GM21390 (cell line): Measurements from ENCODE around the gene FOXP1.

Experiments used
- ATAC-seq: cut with Tn5 transposase; IDR thresholded peaks from one replicate; pipeline ENCODE4 v1.9.1; 2021; ENCODE audit not compliant: unreplicated experiment

FOXP1 gene

GRCh38 chr3:71251156-71251775, 332.3 kb downstream of the FOXP1 start:
- no peak for ATAC-seq

DNA sequence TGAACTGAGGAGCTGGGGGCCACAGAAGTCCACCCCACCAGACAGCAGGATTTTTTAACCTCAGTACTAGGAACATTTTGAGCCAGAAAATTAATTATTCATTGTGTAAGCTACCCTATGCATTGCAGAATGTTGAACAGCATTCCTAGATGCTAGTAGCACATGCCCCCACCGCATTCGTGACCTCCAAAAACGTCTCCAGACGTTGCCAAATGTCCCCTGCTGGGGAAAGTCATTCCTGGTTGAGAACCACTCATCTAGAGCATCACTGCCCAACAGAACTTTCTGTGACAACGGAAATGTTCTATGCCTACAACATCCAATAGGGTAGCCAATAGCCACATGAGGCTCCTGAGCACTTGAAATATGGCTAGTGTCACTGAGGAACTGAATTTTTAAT, 333.5 kb downstream of the FOXP1 start:
- ATAC-seq, result no peak

DNA sequence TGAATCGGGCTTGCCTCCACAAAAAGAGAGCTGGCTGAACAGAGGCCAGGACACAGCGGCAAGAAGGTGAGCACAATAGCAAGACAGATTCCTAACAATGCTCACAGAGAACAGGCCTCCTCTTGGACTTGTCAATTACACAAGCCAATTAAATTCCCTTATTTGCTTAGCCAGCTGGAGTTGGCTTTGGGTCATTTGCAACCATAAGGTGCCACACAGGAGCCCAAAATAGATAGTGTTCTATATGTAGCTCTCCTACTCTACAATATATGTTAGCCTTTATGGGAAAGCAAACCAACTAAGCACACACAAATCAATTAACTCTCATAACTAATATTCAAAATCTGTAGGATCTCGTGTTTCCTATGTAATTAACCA, 335.6 kb downstream of the FOXP1 start:
- no peak for ATAC-seq

DNA sequence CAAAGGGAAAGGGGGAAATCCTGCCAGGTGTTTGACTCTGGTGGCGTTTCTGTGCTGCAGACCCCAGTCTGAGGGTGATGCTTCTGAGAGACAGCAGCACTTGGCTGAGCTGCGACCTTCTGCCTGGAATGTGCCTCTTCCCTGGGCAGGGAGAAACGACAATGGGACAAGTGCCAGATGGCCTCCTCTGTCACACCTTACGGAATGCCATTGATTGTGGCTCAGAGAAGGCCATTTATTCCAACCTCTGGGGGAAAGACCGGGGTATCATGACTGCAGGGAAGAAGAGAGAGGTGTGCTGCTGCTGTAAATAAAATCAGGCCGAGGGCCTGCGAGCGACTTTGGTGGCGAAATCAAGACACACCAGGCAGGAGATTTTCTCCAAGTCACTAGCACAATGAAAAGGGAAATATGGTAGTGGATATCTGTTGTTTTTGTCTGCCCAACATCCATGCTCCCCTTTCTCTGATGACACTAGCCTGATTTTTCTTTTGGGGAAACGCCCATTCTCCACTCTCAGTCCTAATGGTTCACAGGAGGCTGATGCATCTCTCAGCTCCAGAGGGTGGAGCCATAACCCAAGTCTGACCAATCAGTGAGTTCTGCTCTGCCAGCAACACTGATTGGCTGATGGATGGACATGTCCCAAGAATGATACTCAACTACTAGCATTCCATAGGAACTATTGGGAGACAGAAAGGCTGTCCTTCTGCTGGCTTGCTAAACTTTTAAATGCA, 336.1 kb downstream of the FOXP1 start:
- peak; percentile 55 for ATAC-seq

DNA sequence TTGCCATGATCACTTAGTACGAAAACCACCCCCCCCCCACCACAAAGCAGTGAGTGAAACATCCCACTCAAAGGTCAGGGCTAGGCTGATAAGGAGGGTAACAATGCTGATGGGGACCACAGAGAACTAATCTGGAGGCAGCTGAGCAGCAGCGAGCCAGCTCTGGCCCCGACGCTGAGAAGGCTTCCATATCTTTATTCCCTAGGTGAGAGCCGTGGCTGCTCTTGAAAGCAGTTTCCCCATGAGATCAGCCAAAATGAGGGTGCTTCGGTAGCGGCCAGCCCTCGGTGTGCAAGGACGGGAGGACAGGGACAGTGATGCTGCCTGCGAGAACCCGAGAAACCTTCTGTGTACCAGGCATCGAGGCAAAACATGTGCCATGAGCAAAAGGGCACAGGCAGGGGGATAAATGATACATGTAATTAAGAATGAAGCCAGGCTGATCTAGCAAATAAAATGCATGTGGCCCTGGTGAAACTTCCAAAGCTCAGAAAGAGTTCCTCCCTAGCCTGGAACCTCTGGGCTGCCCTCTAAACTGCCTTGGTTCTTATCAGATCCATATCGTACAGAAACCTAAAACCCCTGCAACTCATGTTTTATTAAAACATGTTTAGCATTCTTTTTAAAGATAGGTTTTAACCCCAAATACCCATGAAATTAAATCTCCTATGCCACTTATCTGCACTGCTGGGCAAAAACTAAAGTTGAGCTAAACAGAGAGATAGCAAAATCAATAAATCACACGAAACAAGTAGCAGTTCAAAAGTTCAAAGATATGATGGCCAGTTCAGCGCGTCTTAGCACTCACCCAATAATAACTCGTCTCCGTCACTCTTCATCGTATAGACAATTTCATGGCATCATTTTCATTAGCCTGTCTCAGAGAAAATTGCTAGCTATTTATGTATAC, 337.3 kb downstream of the FOXP1 start:
- no peak for ATAC-seq

DNA sequence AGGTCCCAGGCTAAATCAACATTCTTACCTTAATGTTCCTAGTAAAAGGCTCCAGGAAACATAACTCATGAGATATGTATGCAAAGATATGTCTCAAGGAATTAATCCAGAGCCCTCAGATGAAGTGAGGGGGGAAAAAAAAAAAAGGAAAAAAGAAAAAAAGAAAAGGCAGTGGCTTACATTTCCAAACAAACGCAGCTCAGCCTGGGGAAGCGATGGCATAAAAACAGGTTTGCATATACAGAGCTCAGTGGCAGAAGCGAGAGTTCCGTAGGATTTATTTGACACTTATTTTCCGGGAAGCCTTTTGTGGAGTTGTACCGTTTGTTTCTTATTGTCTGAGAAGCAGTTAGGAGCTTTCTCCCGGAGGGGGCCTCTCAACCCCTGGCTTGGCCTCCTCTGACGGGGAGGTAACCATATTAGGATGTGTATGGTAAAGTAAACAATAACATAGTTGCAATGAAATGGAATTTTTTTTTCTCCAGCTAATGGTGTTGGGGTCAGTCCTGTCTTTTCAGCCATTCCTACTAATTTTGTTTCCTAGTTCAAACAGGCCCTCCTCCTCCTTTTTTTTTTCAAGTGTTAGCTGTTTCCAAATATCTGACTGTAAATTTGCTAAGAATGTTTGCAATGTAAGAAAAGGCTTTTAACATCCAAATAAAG, 338.6 kb downstream of the FOXP1 start:
- no peak for ATAC-seq

DNA sequence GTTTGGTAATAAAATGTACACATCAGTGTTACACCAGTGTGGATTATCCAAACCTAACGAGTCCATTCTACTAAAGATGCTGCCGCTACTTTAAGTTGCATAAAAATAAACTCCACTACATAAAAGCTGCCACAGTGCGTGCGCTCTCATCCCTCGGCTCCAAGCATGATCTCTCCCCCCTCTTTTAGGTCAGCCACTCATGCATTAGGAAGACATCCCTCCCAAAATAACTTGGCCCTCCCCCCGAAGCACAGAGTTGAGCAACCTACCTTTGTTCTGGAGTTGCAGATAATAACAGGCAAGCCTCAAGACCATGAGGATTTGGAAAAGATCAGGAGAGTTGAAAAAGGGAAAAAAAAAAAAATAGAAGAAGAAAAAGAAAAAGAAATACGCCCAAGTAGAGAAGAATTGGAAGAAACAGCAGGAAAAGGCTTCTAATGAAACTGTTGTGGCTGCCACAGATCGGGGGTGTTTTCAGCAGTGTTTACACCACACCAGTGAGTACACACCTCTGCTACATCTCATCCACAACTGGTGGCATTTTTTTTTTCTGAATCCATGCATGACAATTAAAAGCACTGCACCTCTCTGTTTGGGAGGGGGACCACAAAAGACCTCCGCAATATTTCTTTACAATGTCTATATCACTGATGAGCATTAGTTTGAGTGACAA, 339.2 kb downstream of the FOXP1 start:
- no peak for ATAC-seq

- no peak for ATAC-seq
Observed at GRCh38 chr3:71243229-71243628, 340.3 kb downstream of the FOXP1 start.

DNA sequence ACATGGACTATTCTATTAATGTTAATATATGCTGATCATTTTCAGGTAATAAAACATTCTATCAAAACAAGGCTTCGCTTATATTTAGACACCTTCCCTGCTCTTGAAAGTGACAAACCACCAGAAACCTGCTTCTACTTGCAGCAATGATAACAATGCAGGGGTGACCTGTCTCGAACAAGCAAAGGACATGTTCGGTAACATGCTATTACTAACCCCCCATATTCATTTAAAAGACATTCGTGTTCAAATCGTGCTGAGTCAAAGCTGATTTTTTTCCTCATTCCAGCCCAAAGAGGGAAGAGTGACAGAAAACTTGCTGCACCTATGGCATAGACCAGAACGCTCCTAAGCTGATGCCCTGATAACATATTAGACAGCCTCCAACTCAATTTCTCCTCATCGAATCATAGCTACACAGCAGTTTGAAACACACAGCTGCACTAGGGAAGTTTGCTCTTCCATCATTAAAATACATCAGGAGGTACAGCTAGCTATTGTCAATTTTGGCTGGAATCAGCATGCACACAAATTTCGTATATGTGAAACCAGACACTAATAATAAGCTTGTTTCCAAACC, 341.5 kb downstream of the FOXP1 start:
- no peak for ATAC-seq

DNA sequence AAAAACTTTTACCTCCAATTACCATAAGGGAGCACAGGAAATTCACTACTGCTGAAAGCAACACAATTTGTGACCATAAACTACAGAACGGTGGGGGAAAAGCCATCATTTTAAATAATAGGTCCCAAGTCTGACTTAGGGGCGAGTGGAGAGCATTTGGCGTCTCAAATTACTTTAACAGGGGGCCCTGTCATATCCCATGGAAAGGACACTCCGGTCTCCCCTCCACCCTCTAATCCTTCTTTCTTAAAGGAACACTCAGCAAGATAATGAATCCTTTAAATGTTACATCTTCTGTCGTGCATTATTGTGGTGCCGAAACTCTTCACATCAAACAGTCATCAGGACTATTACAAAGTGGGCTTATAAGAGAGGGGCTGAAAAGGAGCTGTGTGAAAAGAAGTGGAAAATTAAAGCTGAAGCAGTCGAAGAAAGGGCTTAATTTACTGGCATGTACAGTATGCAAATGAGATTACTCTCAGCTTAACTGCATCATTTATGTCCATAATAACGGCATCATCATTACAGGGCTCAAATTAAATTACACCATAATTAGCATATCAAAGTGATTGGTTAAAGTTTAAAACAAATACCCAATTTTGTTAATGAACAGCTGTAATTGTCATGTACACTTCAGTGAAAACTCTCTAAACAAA, 342.2 kb downstream of the FOXP1 start:
- ATAC-seq, result no peak

GRCh38 chr3:71240034-71240433, 343.5 kb downstream of the FOXP1 start:
- no peak for ATAC-seq

GRCh38 chr3:71238355-71238757, 345.2 kb downstream of the FOXP1 start:
- ATAC-seq, result no peak

DNA sequence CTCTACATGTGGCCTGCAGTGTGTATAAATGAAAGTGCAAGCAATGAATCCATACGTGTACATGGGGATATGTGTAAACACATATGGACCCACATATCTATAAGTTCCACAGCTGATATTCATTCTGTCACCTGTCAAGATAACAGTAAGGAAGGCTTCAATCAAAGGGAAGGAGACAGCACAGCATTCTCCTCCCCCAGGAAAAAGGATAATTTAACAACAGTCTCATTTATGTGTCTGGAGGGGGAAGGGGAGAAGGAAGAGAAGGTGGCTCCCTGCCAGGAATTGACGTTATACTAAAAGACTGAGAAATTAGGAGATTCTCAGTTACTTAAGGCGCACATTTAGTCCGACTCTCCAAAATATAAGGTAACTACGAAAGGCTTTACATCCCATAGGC, 345.9 kb downstream of the FOXP1 start:
- ATAC-seq, result no peak

DNA sequence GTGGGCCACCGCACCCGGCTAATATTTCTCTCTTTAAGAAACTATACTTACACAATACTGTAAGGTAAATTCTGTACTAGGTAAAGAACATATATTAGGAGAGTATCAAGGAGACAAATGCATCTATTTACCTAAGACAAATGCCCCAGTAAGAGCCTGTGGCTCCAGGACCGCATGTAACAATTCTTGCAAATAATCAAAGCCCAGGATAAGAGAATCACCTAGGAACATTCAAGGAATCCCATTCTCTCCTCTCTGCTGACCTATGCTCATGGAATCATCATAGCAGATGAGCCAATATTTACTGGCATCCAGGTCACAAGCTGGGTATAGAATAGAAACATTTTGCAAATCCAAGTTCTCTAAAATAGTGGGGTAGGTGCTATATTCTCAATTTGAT, 347.7 kb downstream of the FOXP1 start:
- no peak for ATAC-seq

GRCh38 chr3:71232895-71233294, 350.6 kb downstream of the FOXP1 start:
- ATAC-seq, result no peak

GRCh38 chr3:71232175-71232679, 351.3 kb downstream of the FOXP1 start:
- ATAC-seq, result no peak

- ATAC-seq, result no peak
Observed at GRCh38 chr3:71231680-71232079, 351.8 kb downstream of the FOXP1 start.

DNA sequence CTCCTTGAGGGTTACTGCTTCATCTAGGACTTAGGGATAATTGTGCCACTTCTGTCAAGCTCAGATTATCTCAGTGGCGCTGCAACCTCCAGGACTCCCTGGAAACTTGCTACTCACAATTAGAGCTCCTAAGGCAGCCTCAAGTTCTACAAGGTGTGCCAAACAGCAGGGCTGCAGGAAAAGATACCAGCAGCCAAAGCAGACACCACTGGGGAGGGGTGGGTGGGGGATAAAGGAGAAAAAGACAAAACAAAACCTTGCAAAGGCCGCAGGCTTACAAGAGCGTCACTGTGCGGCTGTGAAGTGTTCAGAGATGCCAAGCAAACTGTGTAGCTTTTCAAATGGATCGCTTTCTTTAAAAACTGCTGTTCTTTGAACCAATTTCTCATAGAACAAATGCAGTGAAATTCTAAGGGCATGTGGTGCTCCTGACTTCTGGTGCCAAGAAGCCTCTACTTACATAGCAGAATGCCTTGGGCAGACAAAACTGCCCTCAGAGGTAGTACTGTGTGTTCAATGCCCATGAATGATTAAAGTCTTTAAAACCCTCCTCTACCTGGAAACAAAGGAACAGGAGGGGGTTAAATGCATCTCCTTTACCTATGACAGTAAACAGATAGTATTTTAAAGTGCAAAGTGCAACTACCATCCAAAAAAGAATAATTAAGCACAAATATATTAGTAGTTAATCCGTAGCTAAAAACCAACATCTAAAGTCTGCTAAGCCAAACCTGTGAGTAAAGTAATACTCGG, 353.4 kb downstream of the FOXP1 start:
- ATAC-seq, result no peak
